GM19023 (cell line): ENCODE results near the gene CD99L2.

ENCODE experiments used
- ATAC-seq: cut with Tn5 transposase; IDR thresholded peaks from one replicate; pipeline ENCODE4 v1.9.1; 2021; ENCODE audit warnings: mild to moderate bottlenecking, moderate library complexity; ENCODE audit not compliant: unreplicated experiment

CD99L2 gene

DNA sequence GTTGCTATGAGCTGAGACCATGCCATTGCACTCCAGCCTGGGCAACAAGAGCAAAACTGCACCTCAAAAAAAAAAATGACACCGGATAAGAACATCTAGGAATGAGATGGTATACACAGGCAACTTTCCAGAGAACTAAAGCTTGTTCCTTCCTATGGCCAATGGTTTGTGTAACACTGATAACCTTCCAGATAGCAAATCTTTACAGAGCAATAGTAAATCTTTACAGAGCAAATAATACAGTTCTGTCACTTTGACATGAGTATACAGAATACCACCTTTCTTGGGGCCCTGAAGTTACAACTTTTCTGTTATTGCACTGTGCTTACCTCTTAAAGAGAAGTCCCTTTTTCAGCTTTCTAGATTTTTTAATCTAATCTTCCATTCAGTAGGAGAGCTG lies 91.6 kb downstream of the CD99L2 start:
- no peak for ATAC-seq

DNA sequence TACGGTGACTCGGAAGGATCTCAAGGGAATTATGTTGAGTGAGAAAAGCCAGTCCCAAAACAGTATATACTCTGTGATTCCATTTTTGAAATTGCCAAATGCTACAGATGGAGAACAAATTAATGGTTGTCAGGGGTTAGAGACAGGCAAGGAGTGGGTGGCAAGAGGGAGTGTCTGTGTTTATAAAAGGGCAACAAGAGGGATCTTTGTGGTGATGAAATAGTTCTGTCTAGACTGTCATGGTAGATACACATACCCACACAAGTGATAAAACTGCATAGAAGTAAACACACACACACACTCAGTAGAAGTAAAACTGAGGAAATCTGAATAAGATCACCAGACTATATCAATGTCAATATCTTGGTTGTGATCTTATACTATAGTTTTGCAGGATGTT lies 92.7 kb downstream of the CD99L2 start:
- no peak for ATAC-seq

DNA sequence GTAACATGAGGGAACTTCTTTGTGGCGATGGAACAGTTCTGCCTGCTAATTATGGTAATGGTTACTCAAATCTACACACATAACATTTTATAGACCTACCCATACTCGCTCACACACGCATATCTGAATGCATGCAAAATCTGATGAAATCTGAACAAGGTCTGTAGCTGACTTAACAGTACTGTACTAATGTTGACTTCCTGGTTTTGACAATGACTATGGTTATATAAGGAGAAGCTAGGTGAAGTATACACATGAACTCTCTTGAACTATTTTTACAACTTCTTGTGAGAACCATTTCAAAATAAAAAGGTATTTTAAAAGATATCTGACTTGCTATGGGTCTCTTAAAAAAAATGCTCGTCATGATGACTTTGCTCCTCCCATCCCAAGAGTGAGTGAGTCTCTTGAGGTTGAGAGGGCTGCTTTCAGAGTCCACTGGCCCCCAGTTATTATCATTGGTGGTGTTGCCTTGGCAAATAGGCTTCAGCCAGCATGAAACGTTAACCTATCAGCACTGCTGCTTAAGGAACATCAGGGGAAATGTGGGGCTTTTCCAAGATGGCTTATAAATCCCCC lies 105.4 kb downstream of the CD99L2 start:
- ATAC-seq: no peak

DNA sequence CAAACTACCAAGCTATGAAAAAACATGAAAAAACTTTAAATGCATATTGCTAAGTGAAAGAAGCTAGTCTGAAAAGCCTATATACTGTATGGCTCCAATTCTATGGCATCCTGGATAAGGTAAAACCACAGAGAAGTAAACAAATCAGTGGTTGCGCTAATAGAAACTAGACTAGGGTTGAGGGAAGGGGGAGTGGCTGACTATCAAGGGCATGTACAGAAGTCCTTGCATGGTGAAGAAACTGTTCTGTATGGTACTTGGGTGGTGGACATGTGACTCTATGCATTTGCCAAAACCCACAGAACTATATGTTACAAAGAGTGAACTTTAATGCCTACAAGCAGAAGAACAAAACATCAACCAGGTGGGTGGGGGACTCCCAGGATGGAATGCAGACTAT lies 108.4 kb downstream of the CD99L2 start:
- ATAC-seq: no peak

DNA sequence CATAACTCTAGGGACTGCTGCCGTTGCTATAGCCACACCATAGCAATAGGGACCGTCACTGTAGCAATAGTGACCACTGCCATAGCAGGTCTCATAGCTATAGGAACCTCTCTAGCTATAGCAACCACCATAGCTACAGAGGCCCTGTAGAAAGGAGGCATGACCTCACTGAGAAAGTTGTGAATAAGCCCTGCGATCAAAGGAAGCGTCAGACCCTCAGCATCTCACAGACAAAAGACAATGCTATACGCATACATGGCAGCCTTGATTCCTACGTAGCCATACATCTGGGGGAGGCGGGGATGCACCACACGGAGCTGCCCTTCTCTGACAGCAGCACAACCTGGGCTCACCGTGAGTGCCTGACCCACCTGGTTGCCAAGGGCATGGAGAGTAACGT lies 116.8 kb downstream of the CD99L2 start:
- ATAC-seq: no peak

DNA sequence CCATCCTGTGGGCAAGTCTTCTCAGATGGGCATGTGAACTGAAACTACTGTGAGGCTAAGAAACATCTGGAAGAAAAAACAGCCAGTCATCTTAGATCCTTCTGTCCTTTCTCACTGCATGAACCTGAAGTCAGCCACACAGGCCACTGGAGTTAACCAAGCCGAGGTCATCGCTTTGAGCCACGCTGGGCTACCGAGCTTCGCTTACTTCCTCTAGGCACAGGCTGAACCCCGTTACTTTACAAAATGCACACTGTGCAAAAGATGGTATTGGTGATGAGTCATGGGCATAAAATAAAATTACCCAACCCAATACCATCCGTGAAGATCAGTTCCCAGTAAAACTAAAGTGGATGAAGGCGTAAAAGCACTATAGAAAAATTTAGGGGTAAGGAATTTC lies 119.1 kb downstream of the CD99L2 start:
- ATAC-seq: no peak

DNA sequence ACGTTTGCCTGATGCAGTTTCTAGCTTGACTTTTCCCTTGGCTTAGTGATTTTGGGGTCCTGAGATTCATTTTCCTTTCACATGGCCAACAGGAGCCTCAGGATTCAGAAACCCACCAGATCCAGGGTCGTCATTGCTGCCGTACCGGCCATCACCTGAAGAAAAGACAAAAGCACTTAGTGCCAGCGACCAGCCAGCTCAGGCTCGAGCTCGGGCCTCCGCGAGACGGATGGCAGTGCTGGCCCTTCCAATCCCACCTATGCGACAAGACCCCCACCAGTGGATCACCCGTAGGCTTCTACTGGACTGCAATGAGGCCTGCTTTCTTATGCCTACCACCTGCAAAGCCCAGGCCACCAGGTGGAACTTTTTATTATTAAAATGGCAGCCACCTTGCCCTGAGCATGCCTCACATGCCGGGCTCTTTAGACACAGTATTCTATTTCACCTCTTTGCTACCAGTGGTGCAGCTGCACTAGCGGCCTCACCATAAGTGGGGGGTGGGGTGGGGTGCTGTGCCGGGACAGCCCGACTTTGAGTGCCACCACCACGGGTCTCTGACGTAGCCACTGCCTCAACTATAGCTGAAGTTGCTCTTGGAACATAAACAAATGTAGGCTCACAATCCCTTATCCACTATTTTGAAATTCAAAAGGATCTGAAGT lies 121.0 kb downstream of the CD99L2 start:
- ATAC-seq: no peak

DNA sequence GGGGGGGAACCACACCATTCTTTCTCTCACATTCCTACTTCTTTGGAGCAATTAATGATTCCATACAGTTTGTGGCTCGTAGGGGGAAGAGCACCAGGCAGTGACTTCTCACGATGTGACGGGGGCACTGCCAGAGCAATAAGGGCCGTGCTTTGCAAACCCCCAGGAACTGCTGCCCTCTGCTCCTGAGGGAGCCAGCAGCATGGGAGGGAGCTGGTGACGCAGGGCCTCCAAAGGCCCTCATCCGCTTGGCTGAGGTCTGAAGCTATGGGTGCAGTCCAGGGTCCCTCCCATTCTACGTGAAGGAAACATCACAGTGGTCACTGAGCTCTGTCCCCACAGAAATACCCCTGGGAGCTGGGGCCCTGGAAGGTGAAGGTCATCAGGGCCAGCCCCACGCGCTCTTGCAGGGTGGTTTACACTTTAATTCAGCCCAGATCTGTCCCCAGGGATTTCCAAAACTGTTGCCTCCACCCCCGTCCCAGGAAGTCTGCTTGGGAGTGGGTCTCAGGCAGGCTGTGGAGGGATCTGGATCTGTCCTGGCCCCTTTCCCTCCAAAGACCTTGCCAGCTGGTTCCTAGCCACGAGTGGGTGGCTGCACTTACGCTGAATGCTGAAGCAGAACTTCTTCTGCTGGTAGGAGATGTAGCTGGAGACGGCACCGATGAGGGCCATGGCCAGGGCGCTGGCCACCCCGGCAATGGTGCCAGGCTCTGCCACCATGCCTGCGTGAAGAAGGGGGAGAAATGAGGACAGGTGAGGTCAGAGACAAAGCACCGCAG lies 122.7 kb downstream of the CD99L2 start:
- ATAC-seq: no peak

DNA sequence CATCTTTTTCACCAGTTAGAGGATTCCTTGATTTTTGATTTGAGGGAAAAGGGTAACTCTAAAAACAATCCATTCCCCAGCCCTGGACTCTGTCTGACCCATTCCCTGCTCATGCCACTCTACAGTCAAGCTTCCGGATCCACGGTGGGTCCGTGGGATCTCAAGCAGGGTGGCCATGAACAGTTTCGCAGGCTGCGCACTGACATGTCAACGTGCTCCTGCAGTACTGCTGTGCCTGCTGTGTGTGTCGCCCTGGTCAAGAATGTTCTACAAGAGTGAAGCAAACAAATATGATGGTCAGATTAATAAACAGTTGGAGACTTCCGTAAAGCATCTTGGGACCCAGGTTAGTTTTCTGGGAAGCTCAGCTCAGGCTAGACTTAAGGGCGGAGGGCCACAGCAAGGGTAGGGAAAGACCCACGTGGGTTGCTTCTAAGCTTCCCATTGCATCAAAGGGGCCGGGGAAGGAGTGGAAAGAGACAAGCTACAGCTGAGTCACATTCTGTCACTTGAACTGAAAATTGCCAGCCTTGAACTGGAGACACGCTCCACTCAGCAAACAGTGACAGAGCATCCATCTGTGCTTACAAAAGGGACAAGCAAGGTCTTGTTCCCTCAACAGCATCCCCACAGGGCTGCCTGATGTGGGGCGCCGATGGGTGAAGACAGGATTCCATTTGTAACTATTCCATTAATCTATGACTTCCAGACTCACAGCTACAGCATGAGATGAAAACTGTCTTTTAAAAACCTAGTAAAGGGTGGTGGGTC lies 123.5 kb downstream of the CD99L2 start:
- ATAC-seq: no peak

DNA sequence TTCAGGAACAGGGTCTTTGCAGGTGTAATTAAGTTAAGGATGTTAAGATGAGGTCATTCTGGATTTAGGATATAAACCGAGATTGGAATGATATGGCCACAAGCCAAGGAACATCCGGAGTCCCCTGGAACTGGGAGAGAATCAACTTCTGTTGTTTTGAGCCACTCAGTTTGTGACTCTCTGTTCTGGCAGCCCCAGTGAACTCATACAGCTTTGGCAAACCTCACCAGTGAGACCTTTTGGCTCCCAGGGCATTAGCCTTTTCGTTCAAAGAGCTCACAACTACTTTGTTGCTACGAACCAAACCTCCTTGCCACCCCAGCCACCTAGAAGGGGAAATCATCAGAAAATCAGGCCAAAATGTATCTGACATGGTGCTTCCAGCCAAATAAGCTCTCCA lies 124.8 kb downstream of the CD99L2 start:
- ATAC-seq: no peak

DNA sequence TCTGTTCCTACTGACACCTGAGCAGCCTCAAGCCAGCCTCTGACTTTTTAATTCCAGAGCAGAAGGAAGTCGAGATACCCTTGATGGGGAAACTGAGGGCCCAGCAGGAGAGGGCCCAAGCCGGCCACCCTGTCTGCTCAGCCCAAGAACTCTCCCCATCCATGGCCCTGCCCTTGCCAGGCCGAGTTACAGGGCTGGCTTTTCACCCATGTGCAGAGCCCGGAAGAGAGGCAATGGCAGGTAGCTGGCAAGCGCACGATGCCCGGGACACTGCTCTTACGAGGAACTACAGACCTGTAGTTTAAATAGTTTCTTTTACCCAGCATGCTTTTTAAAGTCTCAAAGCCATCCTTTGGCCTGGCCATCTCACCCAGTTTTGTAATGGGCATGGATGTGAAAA lies 125.4 kb downstream of the CD99L2 start:
- ATAC-seq: no peak

DNA sequence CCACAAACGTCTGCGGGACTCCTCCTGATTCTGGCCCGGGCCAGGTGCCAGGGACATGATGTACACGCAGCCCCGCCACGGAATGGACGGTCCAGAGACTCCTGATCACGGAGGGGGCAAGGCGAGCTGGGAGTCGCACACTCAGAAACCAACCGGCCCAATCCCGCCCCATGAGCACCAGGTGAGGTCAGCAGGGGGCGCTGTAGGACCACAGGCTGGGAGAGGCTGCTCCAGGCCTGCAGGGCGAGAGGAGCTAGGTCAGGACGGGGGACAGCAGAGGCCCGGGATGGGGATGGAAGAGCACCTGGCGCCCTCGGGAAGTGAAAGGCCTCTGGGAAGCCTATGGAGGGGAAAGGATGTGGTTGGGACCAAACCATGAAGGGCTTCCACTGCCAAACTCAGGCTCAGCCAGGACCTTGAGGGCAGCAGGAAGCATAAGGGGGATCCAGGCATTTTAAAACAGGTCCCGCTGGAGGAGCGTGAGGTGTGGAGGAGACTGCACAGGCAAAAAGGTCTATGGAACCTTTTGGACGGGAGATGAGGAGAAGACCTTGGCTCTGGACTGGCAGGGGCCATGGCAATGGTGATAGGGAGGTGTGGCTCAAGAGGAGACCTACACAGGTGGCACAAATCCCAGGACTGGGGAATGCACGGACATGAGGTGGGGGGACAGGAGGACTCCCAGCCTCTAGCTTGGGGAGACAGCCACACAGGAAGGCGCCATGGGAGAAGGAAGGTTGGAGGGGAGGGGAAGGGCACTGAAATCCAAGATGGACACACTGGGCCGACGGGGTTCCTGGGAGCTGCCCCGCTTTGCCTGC lies 126.1 kb downstream of the CD99L2 start:
- ATAC-seq: peak; percentile 83

DNA sequence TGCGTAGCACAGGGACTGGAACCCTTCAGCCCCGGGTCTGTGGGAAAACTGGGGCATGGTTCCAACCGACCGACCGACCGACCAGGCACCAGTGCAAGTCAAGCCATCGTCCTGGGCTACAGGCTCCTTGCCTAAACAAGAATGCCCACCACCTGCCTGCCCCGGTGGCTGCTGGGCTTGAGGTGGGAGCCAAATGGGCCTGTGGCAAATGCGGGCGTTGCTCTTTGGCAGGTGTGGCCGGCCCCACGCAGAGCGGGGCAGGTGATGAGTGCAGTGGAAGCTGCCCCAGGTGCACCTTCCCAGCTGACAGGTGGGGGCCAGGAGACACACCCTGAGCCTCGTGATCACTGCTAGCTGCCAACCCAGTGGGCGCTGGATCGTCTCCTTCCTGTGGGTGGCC lies 127.4 kb downstream of the CD99L2 start:
- ATAC-seq: no peak

DNA sequence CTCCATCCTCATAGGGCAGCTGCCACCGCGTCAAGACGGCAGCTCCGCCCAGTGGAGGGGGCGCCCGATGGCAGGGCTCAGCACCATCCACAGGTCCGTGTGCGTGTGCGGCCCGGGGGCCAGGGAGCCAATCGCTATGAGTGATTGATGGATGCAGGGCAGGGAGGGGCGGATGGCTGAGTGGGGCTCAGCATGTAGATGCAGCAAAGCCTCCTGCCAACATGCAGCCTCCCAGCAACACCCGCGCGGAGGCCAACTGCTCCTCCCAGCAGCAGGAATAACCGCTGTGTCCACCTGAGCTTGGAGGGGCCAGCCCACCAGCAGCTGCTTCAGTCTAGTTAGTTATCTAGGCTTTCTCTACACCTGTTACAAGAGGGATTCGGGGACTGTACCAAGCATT lies 127.8 kb downstream of the CD99L2 start:
- ATAC-seq: no peak

DNA sequence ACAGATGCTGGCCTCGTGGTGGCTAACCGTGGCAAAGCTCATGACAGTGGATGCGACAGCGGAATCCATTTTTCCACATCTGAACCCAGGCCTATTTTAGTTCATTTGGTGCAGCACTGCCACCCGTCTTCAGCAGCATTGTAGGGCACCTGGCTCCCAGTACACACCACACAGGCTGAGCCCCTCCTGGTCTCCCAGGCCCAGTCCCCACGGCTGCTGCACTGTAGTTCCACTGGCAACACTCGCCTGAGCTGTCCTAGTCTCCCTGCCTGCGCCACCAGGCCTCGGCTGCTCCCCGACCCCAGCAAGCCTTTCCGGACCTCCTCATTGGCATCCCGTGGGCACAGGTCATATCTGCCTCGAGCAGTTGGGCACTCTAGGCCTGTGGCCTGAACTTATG lies 129.1 kb downstream of the CD99L2 start:
- no peak for ATAC-seq

DNA sequence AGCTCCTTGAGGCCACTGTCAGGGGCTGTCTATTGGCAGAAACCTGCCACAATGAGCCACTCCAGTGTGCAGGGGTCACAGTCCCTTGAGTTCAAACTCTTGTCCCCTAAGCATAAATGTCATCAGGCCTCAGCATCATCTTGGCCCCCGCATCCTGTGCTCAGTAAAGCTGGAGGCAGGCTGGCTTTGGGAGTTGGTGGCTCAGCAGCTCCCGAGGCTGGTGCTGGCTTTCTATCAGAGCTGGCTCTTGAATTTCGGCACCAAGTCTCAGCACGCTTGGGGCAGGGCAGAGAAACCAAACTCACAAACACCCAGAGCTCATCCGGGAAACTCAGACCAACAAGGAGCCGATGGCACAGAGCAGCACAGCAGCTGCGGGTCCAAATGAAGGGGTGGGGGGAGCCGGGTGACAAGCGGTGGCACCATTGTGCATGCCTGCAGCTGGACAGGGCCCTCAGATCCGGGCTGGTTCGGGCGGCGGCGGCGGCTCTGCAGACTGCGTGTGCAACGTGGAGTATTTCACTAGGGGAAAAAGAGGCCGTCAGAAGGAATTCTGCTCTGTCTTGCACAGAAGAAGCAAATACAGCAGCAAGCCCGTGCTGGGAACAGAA lies 129.8 kb downstream of the CD99L2 start:
- no peak for ATAC-seq

DNA sequence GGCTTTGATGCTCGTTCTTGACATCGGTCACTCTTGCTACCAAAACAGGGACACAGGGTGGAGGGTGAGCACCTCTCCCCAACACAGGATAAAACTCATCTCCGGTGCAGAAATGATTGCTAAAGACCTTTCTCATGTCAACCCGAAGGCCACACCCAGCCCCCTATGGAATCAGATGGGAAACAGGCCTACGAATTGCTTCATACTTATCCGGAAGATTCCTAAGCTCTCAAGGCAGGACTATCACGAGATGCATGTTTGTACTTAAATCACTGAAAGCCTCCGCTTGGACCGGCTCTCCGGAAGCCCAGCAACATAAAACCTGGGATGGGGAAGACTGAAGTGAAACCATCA lies 130.4 kb downstream of the CD99L2 start:
- ATAC-seq: no peak

DNA sequence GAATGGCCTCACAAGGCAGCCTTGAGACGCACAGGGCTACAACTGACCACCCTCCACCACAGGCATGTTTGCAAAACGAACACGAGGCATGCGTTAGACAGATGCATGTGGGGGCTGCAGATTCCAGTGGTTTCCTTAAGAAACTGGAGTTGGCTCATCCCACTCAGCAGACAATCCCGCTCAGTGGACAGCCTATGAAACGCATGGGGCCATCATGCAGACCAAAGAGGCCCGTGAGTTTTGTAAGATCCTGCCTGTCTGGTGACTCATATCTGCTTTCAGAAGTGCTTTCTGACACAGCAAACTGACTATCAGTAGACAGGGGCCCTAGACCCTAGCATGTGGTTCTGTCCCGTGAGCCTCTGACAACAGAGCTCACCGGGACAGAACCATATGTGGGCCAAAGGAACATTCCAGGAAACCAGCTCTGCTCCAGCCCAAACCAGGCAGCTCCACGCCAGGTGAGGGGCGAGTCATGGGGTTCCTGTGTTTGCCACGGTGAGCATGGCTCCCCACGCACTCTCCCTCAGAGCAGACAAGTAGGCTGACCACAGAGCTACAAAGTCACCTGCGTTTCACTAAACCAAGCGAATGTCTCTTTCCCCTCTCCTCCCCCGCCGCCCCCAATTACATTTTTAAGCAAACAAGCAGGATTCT lies 130.9 kb downstream of the CD99L2 start:
- ATAC-seq: no peak

DNA sequence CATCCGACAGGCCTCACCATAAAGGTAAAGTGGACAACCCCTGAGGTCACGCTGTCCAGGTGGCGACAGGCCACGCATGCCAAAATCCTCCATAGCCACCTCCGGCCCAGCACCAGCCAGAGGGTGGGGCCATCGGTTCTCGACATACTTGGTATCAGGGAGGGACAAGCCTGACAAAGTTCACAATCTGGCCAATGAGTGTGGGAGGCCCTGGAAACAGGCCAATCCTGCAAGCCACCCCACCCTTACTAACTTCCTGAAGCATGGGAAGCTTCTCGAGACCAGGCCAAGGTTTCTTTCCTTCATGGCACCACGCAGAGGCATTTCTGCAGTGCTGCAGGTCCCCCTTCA lies 131.4 kb downstream of the CD99L2 start:
- ATAC-seq: no peak
